ENCODE data around the gene CIDEB. TPM values are rescaled to one million over a fixed set of nuclear protein-coding genes. Genes with fewer than 3 reads are reported as not detected.
"Not testable (repeated sequence)": the region's sequence is repeated elsewhere in the genome, so short reads cannot be mapped to it uniquely, and the experiment has no call there.

CIDEB gene, protein sequence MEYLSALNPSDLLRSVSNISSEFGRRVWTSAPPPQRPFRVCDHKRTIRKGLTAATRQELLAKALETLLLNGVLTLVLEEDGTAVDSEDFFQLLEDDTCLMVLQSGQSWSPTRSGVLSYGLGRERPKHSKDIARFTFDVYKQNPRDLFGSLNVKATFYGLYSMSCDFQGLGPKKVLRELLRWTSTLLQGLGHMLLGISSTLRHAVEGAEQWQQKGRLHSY
- polyA plus RNA-seq (ENCODE audit: insufficient read length in 4 of 4): 10 to 100 TPM; 20.2 to 28.4 (median 24.5) TPM

DNA sequence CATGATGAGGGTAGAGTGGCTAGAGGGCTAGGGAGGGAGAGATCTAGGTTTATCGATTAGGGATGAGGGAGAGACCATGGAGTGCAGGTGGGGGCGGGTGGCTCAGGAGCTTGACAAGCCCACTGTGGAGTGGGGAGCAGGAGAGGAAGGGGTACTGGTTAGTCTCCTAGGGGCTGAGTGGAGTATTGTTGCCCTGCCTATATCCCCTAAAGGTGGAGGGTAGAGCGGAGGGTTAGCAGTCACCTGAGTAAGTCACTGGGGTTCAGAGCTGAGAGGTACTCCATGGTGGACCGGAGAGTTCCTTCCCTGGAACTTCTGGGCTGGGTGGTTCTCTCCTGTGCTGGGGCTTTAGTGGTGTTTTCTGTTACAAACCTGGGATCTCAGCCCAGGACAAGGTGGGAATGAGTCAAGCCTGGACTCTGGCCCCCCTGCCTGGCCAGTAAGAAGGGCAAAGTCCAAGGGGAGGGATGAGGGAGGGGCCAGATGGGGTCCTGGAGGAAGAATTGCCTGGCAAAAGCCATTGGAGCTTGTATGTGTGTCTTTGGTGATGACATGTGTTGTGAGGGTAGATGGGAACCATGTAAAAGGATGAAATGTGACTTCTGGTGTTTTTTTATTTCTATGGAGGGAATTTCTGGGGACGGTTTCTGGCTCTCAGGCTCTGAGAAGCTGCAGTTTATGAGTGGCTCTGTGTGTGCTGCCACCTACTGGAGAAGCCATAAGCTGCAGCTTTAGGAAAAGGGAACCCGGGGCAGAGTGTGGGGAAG, at the start of gene CIDEB:
Gene CIDEB (minus strand): TSS at position 403 of the 767 bp plus-strand sequence. CDS start 119 bp downstream, at position 284.
- DNase-seq (ENCODE audit: low read depth in 4 of 4, low spot score in 3 of 4): no peak

DNA sequence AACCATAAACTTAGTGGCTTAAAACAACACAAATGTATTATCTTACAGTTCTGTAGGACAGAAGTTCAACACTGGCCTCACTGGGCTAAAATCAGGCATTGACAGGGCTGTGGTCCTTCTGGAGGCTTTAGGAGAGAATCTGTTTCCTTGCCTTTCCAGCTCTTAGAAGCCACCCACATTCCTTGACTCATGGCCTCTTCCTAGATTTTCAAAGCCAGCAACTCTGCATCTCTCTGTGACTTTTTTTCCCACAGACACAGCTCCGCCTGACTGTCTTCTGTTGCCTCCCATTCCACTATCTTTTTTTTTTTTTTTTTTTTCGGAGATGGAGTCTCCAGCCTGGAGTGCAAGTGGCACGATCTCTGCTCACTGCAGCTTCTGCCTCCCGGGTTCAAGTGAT, 48.4 kb upstream of the CIDEB start:
- DNase-seq (ENCODE audit: low read depth in 4 of 4, low spot score in 3 of 4): no peak

DNA sequence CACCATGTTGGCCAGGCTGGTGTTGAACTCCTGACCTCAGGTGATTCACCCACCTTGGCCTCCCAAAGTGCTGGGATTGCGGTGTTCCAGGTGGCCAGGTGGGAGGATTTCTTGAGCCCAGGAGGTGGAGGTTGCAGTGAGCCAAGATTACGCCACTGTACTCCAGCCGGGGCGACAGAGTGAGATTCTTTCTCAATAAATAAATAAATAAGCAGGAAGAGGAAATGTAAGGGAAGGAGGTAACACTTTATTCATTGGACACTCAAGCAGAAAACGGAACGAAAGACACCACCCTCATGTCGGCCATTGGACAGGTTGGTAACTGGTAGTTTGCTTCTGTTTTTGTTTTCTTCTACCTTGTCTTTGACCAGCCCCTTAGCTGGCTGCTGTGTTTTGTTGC, 47.2 kb upstream of the CIDEB start:
- DNase-seq (ENCODE audit: low read depth in 4 of 4, low spot score in 3 of 4): no peak

DNA sequence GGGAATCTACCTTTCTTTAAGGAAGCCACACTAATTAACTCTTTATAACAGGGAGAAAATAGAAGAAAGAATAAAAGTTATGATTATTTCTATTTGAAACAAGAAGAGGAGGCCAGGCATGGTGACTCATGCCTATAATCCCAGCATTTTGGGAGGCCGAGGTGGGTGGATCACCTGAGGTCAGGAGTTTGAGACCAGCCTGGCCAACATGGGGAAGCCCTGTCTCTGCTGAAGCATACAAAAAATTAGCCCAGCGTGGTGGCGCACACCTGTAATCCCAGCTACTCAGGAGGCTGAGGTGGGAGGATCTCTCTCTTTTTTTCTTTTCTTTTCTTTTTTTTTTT, 46.7 kb upstream of the CIDEB start:
- not testable (repeated sequence) for DNase-seq (ENCODE audit: low read depth in 4 of 4, low spot score in 3 of 4)

DNA sequence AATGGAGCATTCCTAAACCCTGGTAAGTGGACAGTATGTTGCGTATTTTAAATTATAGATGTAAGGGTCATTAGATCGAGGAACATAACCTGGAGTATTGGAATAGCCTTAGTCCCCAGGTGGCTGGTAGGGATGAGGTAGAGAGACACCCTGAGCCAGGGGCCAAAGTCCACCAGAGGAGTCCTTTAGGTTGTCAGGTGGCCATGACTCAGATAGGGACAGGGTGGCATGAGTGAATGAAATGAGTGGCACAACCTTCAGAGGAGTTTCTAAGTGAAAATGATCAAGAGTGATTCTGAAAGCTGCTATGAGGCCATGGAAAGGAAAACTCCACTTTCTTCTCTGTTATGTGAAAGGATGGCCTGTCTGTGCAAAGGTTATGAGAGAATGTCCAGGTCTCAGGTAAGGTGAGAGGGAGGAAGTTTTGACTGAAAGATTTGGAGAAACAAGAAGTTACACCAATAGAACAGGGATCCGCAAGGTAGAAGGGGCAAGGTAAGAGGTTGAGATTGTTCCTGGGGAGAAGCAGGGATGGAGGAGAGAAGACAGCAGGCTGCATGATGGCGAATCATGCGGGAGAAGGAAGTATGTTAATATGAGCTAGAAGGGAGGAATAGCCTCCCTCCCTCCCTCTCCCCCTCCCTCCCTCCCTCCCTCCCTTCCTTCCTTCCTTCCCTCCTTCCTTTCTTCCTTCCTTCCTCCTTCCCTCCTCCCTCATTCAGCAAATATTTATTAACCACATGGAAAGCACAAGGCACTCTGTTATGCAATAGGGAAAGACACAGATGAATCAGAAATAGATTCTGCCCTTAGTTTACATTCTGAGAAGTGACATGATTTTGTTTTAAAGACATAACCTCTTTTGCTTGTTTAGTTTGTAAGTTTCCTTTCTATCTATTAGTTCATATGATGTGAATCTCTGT, 46.0 kb upstream of the CIDEB start:
- DNase-seq (ENCODE audit: low read depth in 4 of 4, low spot score in 3 of 4): no peak

DNA sequence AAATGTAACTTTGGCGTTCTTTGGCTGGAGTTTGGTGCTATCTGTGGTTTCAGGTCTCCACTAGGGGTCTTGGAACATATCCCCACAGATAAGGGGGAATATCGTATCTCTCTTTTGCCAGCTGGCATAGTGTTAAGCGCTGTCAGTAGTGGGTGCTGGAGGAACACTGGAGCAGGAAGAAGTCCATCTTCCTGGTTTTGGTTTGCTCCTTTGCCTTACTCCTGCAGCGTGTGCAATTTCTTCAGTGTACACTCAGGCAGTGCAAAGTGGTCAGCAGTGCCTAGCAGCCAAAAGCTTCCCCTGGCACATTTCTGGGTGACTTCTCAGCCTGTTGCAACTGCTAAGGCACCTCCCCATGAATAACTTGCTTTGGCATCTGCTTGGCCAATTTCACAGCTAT, 43.7 kb upstream of the CIDEB start:
- no peak for DNase-seq (ENCODE audit: low read depth in 4 of 4, low spot score in 3 of 4)

DNA sequence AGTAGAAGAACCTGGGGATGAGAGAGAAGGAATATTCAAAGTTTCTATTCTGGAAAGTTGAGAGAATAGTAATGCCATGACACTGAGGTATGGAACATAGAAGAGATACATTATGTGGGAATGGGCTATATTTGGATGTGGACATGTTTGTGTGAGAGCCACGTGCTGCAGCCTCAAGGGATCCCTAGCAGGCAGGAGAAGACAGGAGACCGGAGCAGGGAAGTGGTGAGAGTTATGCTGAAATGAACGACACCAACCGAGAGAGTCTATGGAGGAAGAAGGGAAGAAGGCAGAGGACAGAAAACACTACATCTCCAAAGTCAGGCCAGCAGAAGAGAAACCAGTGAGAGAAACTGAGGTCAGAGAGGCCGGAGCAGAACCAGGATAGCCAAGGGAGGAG, 42.0 kb upstream of the CIDEB start:
- no peak for DNase-seq (ENCODE audit: low read depth in 4 of 4, low spot score in 3 of 4)

DNA sequence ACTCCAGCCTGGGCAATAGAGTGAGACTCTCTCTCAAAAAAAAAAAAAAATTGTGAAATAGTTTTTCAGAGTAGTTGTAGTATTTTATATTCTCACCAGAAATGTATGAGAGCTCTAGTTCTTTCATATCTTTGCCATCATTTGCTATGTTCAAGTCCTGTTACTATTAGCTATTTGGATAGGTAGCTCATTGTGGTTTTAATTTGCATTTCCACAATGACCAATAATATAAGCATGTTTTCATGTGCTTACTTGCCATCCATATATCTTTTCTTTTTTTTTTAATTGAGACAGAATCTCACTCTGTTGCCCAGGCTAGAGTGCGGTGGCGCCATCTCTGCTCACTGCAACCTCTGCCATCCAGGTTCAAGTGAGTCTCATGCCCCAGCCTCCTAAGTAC, 40.4 kb upstream of the CIDEB start:
- DNase-seq (ENCODE audit: low read depth in 4 of 4, low spot score in 3 of 4): no peak

DNA sequence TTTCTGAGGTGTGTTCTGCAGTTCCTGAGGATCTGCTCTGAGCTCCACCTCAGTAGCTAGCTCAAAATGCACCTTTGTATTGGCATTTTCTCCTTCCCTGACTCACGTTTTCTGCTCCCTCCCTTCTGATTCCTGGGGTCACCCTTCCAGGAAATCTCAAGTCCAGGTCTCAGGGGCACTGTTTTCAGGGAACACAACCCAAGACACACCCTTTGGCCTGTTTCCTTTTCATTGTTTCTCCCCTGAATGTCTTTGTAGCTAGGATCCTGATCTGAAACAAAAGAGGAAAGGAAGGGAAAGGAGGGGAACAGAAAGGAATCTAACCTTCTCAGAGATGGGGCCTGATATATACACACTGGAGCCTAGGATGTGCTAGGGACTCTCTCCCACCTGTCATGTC, 39.4 kb upstream of the CIDEB start:
- DNase-seq (ENCODE audit: low read depth in 4 of 4, low spot score in 3 of 4): no peak

DNA sequence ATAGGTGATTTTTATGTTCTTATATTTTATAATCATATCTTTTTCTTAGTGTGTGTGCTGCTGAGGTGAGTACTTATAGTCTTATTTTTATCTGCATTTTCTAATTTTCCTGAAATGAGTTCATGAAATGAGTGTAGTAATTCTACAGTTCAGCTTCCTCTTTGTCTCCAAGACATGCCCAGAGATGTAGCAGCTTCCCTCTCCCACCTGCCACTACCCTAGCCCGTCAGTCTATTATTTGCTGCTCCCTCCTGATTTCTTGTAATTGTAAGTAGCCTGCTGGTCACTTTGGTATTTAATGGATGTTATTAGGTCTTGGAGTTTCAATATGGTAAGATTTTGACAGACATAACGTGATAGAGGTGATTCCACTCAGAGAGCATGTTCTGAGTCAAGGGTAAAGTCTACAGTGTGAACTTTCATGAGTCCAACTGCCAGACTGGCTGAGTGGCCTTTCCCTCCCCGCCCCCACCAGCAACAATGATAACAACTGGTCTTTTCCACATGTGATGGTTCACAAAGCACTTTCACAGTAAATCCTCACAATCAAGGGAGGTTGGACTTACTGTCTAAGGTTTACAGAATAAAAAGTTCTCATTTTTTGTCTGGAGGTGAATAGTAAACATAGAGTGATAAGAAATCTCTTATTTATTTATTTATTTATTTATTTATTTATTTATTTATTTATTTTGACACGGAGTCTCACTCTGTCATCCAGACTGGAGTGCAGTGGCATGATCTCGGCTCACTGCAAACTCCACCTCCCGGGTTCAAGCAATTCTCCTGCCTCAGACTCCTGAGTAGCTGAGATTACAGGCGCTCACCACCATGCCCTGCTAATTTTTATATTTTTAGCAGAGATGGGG, 36.3 kb upstream of the CIDEB start:
- DNase-seq (ENCODE audit: low read depth in 4 of 4, low spot score in 3 of 4): no peak

DNA sequence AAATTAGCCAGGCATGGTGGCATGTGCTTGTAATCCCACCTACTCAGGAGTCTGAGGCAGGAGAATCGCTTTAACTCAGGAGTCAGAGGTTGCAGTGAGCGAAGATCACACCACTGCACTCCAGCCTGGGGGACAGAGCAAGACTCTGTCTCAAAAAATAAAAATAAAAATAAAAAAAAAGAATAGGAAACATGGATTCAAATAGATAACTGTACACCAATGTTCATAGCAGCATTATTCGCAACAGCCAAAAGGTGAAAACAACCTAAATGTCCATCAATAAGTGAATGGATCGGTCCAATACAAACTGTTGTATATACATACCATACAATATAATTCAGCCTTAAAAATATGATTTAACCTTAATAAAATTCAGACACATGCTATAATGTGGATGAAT, 35.1 kb upstream of the CIDEB start:
- no peak for DNase-seq (ENCODE audit: low read depth in 4 of 4, low spot score in 3 of 4)

DNA sequence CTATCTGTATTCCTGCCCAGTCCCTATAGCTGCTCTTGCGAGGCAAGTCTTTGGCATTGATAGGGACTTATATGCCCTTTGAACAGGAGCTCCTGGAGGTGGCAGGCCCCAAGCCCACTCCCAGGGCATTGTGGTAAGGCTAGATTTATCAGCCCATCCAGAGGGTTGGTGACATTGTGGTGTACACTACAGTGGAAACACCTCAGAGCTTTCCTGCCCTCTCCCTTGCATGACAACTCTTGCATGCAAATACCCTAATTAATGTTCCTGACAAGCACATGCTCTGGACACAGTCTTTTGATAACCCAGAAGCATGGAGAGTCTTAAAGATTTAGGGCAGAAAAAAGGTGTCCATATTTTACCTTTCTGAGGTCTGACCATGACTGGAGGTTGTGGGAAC, 32.8 kb upstream of the CIDEB start:
- no peak for DNase-seq (ENCODE audit: low read depth in 4 of 4, low spot score in 3 of 4)

DNA sequence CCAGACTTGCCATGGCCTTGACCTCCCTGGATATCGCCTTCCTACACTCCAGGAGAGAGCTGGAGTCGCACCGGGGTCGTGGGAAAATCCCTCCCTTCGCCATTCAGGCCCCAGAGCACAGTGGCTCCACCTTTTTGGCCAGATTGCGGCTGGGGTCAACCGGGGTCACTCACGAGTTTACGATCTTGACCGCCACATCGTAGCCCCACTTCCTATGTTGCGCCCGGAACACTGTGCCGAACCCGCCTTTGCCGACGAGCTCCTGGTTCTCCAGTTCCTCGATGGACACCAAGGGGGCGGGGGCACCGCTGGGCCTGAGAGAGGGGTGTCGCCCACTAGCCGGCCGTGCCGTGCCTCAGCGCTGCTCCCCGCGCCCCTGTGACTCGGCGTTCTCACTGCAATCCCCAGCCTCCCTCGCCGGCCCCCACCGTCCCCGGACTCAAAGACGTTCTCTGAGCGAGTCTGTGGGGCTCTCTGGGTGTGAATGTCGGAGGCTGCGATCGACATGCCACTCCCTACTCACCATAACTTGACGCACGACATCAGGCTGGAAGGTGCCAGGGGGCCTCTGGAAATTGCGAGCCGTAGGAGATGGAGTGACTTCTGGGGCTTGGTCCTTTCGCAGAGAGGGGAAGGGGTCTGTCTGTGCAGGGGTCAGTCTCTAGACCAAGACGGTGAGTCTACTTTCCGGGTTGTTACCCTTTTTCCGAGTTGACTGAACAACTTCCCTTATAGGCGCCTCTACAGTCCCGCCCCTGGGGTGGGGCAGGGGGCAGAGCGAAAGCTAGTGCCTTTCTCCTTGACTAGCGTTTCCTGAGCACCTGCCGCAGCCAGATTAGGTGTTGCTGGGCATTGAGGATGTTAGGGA, 31.7 kb upstream of the CIDEB start, which contains the start of gene RIPK3:
Gene RIPK3 (minus strand): TSS at position 708 of the 868 bp plus-strand sequence. CDS start 165 bp downstream, at position 543.
- DNase-seq (ENCODE audit: low read depth in 4 of 4, low spot score in 3 of 4): no peak

DNA sequence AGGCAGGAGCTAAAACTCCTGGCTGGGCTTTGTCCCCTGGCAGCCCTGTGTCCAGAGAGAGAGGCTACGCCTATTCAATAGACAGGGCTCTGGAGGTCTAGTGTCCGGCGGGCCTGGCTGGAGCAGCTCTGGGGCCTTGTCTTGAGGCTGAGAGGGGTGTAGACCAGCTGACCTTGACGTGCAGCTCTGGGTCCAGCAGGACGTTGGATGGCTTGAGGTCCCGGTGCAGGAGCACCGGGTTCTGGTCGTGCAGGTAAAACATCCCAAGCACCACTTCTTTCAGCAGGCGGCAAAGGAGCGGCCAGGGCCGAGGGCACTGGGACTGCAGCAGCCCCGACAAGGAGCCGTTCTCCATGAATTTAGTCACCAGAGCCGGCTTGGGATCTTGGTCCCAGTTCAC, 31.1 kb upstream of the CIDEB start:
- no peak for DNase-seq (ENCODE audit: low read depth in 4 of 4, low spot score in 3 of 4)

DNA sequence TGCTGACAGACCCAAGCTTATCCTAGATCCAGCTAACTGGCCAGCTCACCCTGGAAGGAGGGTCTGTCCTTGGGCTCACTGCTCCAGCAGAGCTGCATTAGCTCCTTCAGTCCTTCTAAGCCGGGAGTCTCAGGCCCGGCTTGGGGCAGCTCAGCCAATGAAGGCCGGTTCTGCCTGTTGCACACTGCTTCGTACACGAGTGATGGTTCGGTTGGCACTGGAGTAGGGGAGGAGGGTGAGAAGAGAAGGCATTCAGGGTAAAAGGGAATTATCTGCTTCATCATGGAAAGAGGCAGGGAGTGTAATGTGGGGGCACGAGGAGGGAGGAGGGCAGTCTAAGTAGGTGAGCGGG, 30.0 kb upstream of the CIDEB start:
- no peak for DNase-seq (ENCODE audit: low read depth in 4 of 4, low spot score in 3 of 4)

DNA sequence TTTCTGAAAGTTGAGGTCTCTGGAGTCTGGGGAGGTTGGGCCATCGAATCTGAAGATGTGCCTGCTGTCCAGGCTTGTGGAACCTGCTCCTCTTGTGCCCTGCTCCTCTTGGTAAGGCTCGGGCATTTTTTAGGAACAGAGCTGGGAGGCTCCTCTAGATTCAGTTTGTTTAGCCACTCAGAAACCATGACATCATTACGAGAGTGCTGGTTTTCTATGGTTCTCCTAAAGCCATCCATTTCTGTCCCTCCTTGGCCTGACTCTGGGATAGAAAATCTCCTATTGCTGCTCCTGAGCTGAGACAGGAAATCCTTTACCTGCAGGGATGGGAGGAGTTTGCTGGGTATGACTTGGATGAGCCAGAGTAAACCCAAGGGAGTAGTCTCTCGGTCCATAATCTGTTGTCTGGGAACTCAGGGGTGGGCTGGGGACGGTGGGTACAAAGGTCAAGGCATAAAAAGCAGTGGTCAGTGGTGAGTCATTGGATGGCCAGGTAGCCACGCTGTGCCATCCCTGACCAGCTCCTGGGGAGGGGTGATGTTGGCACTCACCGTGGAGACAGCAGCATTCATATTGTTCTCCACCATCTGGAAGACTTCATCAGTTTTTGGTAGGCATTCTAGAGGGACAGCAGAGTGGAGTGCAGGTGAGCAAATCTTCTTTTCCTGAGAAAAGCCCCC, 29.5 kb upstream of the CIDEB start:
- DNase-seq (ENCODE audit: low read depth in 4 of 4, low spot score in 3 of 4): no peak

DNA sequence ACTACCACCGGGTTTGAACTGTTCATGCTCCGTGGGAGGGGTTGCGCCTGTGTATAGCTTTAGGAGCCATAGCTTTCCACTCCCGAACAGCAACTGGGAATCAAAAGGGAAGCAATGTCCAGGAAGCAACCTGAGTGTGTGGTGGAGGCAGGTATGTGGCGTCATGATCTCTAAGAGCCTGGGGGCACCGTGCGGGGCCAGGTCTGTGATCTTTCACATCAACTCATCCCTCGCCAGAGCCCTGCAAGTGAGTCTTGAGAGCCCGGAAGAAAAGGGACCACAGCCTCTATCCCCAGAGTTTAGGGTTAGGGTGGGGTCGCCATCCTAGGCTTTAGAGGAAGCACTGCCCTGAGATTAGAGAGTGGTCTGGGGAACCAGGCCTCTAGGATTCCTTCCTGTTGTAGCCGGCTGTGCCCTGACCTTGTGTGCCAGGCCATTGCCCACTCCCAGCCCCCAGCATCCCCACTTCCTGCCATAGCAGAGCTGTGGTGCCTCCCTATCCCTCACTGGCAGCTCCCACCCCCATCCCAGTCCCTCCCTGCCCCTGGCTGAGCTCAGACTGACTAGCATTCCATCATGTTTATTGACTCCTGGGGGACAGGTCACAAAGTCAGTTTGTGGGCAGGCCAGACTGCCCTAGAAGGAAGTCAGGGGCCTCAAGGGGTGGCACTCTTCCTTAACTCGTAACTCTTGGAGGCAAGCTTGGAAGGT, 27.8 kb upstream of the CIDEB start:
- DNase-seq (ENCODE audit: low read depth in 4 of 4, low spot score in 3 of 4): no peak

Data from left renal pelvis (tissue), 4 donors.